Liver (tissue), 9 donors: ENCODE measurements around the gene EDEM1. TPM values are rescaled to one million over a fixed set of nuclear protein-coding genes. Genes with fewer than 3 reads are reported as not detected.
A peak's percentile ranks its signal among the peaks of the same experiment; 100 is the strongest.

Experiments used
- DNase-seq: peaks from one replicate; pipeline ENCODE4 v3.0.0-alpha.2; 2017; ENCODE audit warnings: low spot score
- H3K27ac ChIP-seq, 2 donors: one replicate each; pipeline ENCODE4 v1.7.0; 2013; ENCODE audit warnings: inconsistent platforms in 2 of 2, low read length in 2 of 2, control low read depth in 1 of 2, low read depth in 1 of 2, mild to moderate bottlenecking in 1 of 2
- H3K27me3 ChIP-seq, 4 donors: one replicate each; pipeline versions ENCODE4 v1.6.1 to v1.7.0; 2013; ENCODE audit warnings: low read length in 3 of 4, inconsistent platforms in 1 of 4, mild to moderate bottlenecking in 1 of 4, moderate library complexity in 1 of 4; ENCODE audit not compliant: control insufficient read depth in 4 of 4, insufficient read depth in 4 of 4
- H3K36me3 ChIP-seq, 4 donors: one replicate each; pipeline versions ENCODE4 v1.6.1 to v1.7.0; 2013; ENCODE audit warnings: low read length in 3 of 4, mild to moderate bottlenecking in 3 of 4, low read depth in 1 of 4, moderate library complexity in 1 of 4; ENCODE audit not compliant: control insufficient read depth in 4 of 4, insufficient read depth in 3 of 4
- H3K4me1 ChIP-seq, 4 donors: one replicate each; pipeline versions ENCODE4 v1.6.1 to v1.7.0; 2013; ENCODE audit warnings: low read length in 3 of 4, mild to moderate bottlenecking in 3 of 4, moderate library complexity in 1 of 4; ENCODE audit not compliant: control insufficient read depth in 4 of 4, insufficient read depth in 4 of 4
- H3K4me3 ChIP-seq, 3 donors: one replicate each; pipeline versions ENCODE4 v1.6.1 to v1.7.0; 2013; ENCODE audit warnings: low read length in 3 of 3, control low read depth in 1 of 3, low read depth in 1 of 3, mild to moderate bottlenecking in 1 of 3
- H3K9ac ChIP-seq, 2 donors: one replicate each; pipeline ENCODE4 v1.7.0; 2013; ENCODE audit warnings: low read length in 2 of 2, mild to moderate bottlenecking in 2 of 2, moderate library complexity in 2 of 2, control low read depth in 1 of 2, low read depth in 1 of 2
- H3K9me3 ChIP-seq, 4 donors: one replicate each; pipeline versions ENCODE4 v1.6.1 to v1.7.0; 2013; ENCODE audit warnings: low read length in 3 of 4; ENCODE audit not compliant: control insufficient read depth in 4 of 4
- EGR1 ChIP-seq, 2 donors: IDR thresholded peaks; 2 replicates each; pipeline ENCODE4 v1.6.1; 2016 to 2018; ENCODE audit warnings: antibody characterized with exemption in 2 of 2, low read depth in 2 of 2
- FOXA1 ChIP-seq: IDR thresholded peaks from 2 replicates; pipeline ENCODE4 v1.6.1; 2016; ENCODE audit warnings: antibody characterized with exemption
- FOXA2 ChIP-seq: IDR thresholded peaks from 2 replicates; pipeline ENCODE4 v1.6.1; 2016; ENCODE audit warnings: antibody characterized with exemption
- GABPA ChIP-seq, 2 donors: IDR thresholded peaks in 1 of 2; conservative IDR thresholded peaks in 1 of 2; 2 replicates each; pipeline ENCODE4 v1.6.1; 2016; ENCODE audit warnings: antibody characterized with exemption in 2 of 2, mild to moderate bottlenecking in 1 of 2, moderate library complexity in 1 of 2
- HNF4A ChIP-seq, 2 donors: conservative IDR thresholded peaks; 2 replicates each; pipeline ENCODE4 v1.6.1; 2016; ENCODE audit warnings: antibody characterized with exemption in 2 of 2, mild to moderate bottlenecking in 2 of 2
- HNF4G ChIP-seq: IDR thresholded peaks from 2 replicates; pipeline ENCODE4 v1.6.1; 2016; ENCODE audit warnings: antibody characterized with exemption
- JUND ChIP-seq, 2 donors: IDR thresholded peaks; 2 replicates each; pipeline ENCODE4 v1.6.1; 2016; ENCODE audit warnings: antibody characterized with exemption in 2 of 2
- NR2F2 ChIP-seq: IDR thresholded peaks from 2 replicates; pipeline ENCODE4 v1.6.1; 2016; ENCODE audit warnings: antibody characterized with exemption
- RAD21 ChIP-seq, 2 donors: IDR thresholded peaks; 2 replicates each; pipeline ENCODE4 v1.6.1; 2016; ENCODE audit warnings: antibody characterized with exemption in 2 of 2, mild to moderate bottlenecking in 2 of 2
- RXRA ChIP-seq, 2 donors: IDR thresholded peaks; 2 replicates each; pipeline ENCODE4 v1.6.1; 2017 to 2018; ENCODE audit warnings: antibody characterized with exemption in 2 of 2, mild to moderate bottlenecking in 1 of 2
- SP1 ChIP-seq: IDR thresholded peaks from 2 replicates; pipeline ENCODE4 v1.6.1; 2018; ENCODE audit warnings: antibody characterized with exemption, mild to moderate bottlenecking
- TAF1 ChIP-seq: conservative IDR thresholded peaks from 2 replicates; pipeline ENCODE4 v1.6.1; 2016; ENCODE audit warnings: antibody characterized with exemption, mild to moderate bottlenecking
- YY1 ChIP-seq: IDR thresholded peaks from 2 replicates; pipeline ENCODE4 v1.6.1; 2016; ENCODE audit warnings: antibody characterized with exemption, mild to moderate bottlenecking
- WGBS: extraction: QIAGEN DNeasy Blood & Tissue Kit; methylation state at CpG from one replicate; pipeline ENCODE4 v1.1.7; 2013; 5-methylcytosine and 5-hydroxymethylcytosine counted together
- polyA plus RNA-seq, 2 donors: library from polyadenylated mRNA; stranded (reverse) in 1 of 2; unstranded in 1 of 2; fragments of 200-250 nt in 1 of 2; fragments of >200 nt in 1 of 2; fragmentation: Nextera tagmentation in 1 of 2; extraction: Ambion mirVana in 1 of 2; gene quantifications; one replicate each; pipeline versions ENCODE4 v1.2.1 to v1.2.3, GENCODE V29; 2013 to 2015
- total RNA-seq, 2 donors: library from RNA; depleted of rRNA; stranded (reverse); fragments of >200 nt; gene quantifications; one replicate each; pipeline ENCODE4 v1.2.3, GENCODE V29; 2014
- TF ChIP-seq, protein P1 (sequence below): fragments of 150-350 bp; IDR thresholded peaks from 2 replicates; pipeline ENCODE4 v1.5.1; 2017; ENCODE audit warnings: improper control_type of control experiment, low read depth, low read length; ENCODE audit not compliant: missing input control
- TF ChIP-seq, protein P2 (sequence below): IDR thresholded peaks from 2 replicates; pipeline ENCODE4 v1.6.1; 2016; ENCODE audit warnings: antibody characterized with exemption, mild to moderate bottlenecking
- TF ChIP-seq, protein P3 (sequence below): IDR thresholded peaks from 2 replicates; pipeline ENCODE4 v1.6.1; 2016; ENCODE audit warnings: antibody characterized with exemption
- TF ChIP-seq, protein P4 (sequence below): IDR thresholded peaks from 2 replicates; pipeline ENCODE4 v1.6.1; 2016; ENCODE audit warnings: antibody characterized with exemption
- TF ChIP-seq, protein P5 (sequence below): IDR thresholded peaks from 2 replicates; pipeline ENCODE4 v1.6.1; 2016; ENCODE audit warnings: antibody characterized with exemption
- donor health status: healthy.
- donor health status: healthy.
- donor health status: healthy.
- donor health status: healthy.
- donor health status: healthy.

EDEM1 gene
- total RNA-seq (10 to 100 TPM; 22.0 to 97.5 TPM), polyA plus RNA-seq (10 to 100 TPM; 20.4 to 43.8 TPM)

DNA sequence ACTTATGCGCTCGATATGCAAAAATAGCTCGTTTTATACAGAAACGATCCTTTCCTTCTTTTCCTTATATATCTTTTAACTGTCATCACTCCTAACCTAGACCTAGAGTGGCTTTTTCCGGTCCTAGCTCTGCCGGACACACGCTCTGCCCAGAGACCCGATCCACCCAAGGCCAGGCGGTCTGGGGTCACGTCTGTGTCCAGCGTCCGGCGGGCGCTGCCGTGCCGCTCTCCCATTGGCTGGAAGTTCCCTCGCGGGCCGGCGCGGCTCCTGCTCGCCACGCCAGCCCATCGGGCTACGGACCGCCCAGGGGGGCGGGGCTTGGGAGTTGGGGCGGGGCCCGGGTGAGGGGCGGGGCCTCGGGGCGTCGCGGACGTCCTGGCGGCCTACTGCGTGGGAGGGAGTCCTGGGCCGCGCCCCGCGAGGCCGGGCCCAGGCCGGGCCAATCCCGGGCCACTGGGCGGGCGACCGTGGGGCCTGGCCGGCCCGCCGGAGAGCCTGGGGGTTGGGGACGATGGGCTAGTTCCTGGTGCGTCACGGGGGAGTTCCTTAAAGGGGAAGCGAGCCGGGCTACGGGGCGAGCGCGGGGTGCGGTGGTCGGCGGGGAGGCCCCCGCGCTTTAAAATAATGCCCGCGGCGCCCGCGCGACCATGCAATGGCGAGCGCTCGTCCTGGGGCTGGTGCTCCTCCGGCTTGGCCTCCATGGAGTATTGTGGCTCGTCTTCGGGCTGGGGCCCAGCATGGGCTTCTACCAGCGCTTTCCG lies at the start of gene EDEM1:
TSS of gene EDEM1 (plus strand) at position 552 of the 764 bp plus-strand sequence. CDS start at position 651, 99 bp downstream.
- Histone ChIP-seq H3K27me3 (no peaks in the 10 kb centered on the region), H3K36me3 (no peaks in the 10 kb centered on the region), H3K9me3 (no peaks in the 10 kb centered on the region), H3K4me3 (peak within 1 kb of the TSS; percentile 89 to 99 (median 98)), H3K27ac (peak within 1 kb of the TSS; percentile 95 to 99), H3K4me1 (peaks cover 8 to 30% (median 15%) of the 10 kb centered on the region in 4 donors), H3K9ac (peak within 1 kb of the TSS; percentile 98 to 99)
- under 1% methylated on average over 78 of the region's 78 CpGs for WGBS
- DNase-seq = peak; percentile 100
- TF ChIP-seq, protein P1, sequence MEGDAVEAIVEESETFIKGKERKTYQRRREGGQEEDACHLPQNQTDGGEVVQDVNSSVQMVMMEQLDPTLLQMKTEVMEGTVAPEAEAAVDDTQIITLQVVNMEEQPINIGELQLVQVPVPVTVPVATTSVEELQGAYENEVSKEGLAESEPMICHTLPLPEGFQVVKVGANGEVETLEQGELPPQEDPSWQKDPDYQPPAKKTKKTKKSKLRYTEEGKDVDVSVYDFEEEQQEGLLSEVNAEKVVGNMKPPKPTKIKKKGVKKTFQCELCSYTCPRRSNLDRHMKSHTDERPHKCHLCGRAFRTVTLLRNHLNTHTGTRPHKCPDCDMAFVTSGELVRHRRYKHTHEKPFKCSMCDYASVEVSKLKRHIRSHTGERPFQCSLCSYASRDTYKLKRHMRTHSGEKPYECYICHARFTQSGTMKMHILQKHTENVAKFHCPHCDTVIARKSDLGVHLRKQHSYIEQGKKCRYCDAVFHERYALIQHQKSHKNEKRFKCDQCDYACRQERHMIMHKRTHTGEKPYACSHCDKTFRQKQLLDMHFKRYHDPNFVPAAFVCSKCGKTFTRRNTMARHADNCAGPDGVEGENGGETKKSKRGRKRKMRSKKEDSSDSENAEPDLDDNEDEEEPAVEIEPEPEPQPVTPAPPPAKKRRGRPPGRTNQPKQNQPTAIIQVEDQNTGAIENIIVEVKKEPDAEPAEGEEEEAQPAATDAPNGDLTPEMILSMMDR = no peak
- TF ChIP-seq, protein P2, sequence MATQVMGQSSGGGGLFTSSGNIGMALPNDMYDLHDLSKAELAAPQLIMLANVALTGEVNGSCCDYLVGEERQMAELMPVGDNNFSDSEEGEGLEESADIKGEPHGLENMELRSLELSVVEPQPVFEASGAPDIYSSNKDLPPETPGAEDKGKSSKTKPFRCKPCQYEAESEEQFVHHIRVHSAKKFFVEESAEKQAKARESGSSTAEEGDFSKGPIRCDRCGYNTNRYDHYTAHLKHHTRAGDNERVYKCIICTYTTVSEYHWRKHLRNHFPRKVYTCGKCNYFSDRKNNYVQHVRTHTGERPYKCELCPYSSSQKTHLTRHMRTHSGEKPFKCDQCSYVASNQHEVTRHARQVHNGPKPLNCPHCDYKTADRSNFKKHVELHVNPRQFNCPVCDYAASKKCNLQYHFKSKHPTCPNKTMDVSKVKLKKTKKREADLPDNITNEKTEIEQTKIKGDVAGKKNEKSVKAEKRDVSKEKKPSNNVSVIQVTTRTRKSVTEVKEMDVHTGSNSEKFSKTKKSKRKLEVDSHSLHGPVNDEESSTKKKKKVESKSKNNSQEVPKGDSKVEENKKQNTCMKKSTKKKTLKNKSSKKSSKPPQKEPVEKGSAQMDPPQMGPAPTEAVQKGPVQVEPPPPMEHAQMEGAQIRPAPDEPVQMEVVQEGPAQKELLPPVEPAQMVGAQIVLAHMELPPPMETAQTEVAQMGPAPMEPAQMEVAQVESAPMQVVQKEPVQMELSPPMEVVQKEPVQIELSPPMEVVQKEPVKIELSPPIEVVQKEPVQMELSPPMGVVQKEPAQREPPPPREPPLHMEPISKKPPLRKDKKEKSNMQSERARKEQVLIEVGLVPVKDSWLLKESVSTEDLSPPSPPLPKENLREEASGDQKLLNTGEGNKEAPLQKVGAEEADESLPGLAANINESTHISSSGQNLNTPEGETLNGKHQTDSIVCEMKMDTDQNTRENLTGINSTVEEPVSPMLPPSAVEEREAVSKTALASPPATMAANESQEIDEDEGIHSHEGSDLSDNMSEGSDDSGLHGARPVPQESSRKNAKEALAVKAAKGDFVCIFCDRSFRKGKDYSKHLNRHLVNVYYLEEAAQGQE = peak; percentile 53
- peak; percentile 71 for TF ChIP-seq TAF1
- TF ChIP-seq SP1 = peak; percentile 61
- peak; percentile 57 to 73 for TF ChIP-seq RXRA (IDR thresholded peaks at IDR 0.05)
- no peak for TF ChIP-seq FOXA2
- TF ChIP-seq FOXA1 = no peak
- no peak for TF ChIP-seq YY1
- peak in 1 of 2 donors; percentile 21 for TF ChIP-seq RAD21 (IDR thresholded peaks at IDR 0.05)
- TF ChIP-seq, protein P3, sequence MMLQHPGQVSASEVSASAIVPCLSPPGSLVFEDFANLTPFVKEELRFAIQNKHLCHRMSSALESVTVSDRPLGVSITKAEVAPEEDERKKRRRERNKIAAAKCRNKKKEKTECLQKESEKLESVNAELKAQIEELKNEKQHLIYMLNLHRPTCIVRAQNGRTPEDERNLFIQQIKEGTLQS = no peak
- TF ChIP-seq NR2F2 = peak; percentile 45
- TF ChIP-seq, protein P4, sequence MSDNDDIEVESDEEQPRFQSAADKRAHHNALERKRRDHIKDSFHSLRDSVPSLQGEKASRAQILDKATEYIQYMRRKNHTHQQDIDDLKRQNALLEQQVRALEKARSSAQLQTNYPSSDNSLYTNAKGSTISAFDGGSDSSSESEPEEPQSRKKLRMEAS = peak; percentile 50
- TF ChIP-seq JUND (IDR thresholded peaks at IDR 0.05) = peak in 1 of 2 donors; percentile 14
- TF ChIP-seq GABPA (IDR thresholded peaks at IDR 0.05 in 1 of 2, conservative IDR thresholded peaks at IDR 0.05 in 1 of 2) = no peak
- TF ChIP-seq, protein P5, sequence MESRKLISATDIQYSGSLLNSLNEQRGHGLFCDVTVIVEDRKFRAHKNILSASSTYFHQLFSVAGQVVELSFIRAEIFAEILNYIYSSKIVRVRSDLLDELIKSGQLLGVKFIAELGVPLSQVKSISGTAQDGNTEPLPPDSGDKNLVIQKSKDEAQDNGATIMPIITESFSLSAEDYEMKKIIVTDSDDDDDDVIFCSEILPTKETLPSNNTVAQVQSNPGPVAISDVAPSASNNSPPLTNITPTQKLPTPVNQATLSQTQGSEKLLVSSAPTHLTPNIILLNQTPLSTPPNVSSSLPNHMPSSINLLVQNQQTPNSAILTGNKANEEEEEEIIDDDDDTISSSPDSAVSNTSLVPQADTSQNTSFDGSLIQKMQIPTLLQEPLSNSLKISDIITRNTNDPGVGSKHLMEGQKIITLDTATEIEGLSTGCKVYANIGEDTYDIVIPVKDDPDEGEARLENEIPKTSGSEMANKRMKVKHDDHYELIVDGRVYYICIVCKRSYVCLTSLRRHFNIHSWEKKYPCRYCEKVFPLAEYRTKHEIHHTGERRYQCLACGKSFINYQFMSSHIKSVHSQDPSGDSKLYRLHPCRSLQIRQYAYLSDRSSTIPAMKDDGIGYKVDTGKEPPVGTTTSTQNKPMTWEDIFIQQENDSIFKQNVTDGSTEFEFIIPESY = no peak
- TF ChIP-seq EGR1 (IDR thresholded peaks at IDR 0.05; ENCODE audit: low read depth in 2 of 2) = peak in 1 of 2 donors; percentile 78
- TF ChIP-seq HNF4A (conservative IDR thresholded peaks at IDR 0.05) = peak; percentile 32 to 34
- peak; percentile 7 for TF ChIP-seq HNF4G
